GM12873 (cell line): ENCODE data around the gene TMEM208.

Experiments
- TF ChIP-seq, protein P1 (sequence below): IDR thresholded peaks from 2 replicates; pipeline ENCODE4 v1.5.1; 2012; ENCODE audit warnings: low read depth, mild to moderate bottlenecking, moderate library complexity, low read length, control low read depth; ENCODE audit not compliant: insufficient read depth; ENCODE audit errors: missing control alignments

The TMEM208 gene

DNA sequence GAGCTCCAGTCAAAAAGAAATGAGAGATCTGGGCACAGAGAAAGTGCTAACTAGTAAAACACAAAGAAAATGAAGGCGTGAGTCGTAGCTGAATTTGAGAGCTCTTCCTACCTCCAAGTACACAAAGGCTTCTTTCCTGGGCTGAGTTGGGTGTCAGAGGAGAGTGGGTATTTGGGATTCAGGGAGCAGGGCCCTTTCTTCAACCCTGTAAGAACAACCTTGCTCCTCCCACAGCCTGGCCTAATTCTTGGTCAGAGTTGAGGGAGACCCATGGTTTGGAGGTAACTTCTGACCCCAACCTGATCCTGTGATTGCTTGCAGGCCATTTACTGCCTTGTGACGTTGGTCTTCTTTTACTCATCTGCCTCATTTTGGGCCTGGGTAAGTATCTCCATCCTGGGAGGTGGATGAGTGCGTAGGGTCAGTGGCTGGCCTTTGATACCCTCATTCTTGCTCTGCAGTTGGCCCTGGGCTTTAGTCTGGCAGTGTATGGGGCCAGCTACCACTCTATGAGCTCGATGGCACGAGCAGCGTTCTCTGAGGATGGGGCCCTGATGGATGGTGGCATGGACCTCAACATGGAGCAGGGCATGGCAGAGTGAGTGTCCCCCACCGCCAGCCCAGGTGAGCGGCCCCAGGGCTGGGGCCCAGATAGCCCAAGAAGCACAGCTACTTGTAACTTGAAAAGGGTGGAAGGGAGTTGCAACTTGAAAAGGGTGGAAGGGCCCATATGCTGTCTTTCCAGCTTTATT is 1.3 kb downstream of the TMEM208 start:
- TF ChIP-seq, protein P1, sequence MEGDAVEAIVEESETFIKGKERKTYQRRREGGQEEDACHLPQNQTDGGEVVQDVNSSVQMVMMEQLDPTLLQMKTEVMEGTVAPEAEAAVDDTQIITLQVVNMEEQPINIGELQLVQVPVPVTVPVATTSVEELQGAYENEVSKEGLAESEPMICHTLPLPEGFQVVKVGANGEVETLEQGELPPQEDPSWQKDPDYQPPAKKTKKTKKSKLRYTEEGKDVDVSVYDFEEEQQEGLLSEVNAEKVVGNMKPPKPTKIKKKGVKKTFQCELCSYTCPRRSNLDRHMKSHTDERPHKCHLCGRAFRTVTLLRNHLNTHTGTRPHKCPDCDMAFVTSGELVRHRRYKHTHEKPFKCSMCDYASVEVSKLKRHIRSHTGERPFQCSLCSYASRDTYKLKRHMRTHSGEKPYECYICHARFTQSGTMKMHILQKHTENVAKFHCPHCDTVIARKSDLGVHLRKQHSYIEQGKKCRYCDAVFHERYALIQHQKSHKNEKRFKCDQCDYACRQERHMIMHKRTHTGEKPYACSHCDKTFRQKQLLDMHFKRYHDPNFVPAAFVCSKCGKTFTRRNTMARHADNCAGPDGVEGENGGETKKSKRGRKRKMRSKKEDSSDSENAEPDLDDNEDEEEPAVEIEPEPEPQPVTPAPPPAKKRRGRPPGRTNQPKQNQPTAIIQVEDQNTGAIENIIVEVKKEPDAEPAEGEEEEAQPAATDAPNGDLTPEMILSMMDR, result no peak

DNA sequence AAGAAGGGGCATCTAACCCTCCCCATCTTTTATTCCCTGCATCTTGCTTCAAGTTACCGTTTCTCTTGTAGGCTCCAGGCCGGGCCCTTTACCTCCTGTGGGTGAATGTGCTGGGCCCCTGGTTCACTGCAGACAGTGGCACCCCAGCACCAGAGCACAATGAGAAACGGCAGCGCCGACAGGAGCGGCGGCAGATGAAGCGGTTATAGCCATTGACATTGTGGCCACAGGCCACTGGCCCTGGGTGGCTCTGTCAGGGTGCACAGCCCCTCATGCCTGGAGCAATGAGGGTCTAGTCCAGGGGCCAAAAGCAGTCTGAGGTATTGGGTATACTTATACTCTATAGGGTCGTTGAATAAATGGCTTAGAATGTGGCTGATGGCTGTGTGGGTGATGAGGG is 2.0 kb downstream of the TMEM208 start:
- TF ChIP-seq, protein P1, result no peak

DNA sequence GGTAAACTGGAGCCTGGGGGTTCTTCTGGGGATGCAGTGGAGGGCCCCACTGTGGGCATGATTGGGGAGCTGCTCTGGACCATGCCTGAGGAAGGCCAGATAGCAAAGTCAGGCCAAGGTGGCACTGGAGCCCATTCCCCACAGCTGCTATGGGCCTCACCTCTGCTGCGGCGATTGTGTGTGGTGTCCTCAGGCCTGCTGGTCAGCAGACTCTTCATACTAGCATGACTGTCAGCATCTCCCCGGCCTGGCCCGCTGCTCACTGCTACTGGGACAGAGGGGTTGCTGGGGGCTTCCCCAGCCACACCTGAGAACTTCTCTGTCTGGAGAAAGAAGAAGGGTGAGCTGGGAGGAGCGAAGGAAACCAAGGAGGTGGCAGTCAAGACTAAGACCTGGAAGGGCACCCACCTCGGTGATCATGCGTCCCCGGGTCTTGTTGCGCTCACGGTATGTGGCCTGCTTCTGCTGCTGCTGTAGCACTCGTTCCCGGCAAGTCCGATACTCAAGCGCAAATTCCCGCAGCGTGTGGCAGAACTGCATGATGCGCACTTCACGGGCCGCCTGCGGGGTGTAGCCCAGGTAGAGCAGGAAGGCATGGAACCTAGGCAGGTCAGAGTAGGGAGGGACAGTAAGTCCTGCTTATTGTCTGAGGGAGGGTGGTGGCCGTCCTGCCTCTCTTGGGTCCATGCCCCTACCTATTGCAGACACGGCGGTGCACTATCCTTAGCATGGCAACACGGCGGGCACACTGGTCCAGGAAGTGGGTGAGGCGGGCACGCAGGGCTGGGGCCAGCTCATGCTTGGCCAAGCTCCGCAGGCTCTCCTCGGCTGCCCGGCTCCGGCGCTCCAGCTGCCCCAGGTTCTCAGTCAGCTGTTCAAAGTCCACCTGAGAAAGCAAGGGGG is 3.2 kb downstream of the TMEM208 start:
- TF ChIP-seq, protein P1, result no peak

- TF ChIP-seq, protein P1, result no peak
These were observed 4.1 kb downstream of the TMEM208 start for GRCh38 chr16:67230809-67231660.

DNA sequence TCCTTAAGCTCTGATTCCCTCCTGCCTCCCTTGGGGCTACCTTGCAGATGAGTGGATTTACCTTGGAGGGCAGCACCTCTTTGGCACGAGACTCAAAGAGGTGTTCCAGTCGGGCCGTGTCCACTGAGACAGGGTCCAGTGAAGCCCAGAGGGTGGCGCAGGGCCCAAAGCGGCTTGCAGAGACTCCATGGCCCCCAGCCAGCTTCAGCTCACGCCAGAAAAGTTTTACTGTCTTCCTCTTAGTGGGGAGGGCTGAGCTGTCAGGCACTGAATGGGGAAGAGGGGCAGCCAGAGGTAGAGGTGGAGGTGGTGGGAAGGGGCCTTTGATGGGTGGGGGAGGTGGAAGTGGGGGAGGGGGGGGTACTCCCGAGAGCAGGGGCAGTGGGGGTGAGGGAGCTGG is 6.7 kb downstream of the TMEM208 start:
- TF ChIP-seq, protein P1, result no peak

DNA sequence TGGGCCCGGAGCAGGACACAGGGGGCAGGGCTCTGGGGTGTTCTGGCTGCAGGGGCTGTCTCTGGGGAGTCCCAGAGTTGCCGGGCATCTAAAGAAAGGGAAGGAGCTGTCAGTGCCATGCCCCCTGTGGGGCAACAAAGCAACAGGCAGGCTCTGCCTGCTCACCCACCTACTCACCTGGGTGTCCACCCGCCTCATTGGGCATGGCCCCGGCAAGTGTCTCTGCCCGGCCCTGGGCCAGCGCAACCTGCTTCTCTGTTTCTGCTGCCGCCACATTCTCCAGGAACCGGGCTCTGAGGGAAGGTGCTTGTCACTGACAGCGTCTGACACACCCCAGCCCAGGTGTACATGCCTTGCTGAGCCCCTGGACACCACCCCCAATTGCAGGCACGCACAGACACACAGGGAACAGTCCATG is 7.3 kb downstream of the TMEM208 start:
- TF ChIP-seq, protein P1, result no peak
